NCI-H510A (cell line): ENCODE results near the gene HIVEP3.

Source experiments
- DNase-seq: peaks from one replicate; lab custom pipeline; 2025; lab: John Stamatoyannopoulos, UW

HIVEP3 gene

DNA sequence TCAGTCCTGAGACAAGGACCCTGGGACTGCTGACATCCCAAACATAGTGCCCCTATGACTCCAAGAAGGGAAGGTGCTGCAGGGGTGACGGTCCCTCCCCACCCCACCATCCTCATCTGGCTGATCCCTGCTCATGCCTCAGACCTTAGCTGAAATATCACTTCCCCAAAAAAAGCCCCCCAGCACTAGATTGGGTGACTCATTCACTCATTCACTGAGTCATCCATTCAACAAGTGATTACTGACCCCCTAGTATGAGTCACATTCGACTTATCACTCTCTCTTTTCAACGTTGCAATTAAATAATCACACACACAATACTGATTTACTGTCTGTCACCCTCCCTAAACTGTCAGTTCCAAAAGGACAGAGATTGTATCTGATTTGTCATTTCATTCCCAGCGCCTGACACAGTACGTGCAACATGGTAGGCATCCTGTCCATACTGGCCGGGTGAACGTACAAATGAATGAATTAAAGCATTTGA lies 48.6 kb downstream of the HIVEP3 start:
- no peak for DNase-seq

DNA sequence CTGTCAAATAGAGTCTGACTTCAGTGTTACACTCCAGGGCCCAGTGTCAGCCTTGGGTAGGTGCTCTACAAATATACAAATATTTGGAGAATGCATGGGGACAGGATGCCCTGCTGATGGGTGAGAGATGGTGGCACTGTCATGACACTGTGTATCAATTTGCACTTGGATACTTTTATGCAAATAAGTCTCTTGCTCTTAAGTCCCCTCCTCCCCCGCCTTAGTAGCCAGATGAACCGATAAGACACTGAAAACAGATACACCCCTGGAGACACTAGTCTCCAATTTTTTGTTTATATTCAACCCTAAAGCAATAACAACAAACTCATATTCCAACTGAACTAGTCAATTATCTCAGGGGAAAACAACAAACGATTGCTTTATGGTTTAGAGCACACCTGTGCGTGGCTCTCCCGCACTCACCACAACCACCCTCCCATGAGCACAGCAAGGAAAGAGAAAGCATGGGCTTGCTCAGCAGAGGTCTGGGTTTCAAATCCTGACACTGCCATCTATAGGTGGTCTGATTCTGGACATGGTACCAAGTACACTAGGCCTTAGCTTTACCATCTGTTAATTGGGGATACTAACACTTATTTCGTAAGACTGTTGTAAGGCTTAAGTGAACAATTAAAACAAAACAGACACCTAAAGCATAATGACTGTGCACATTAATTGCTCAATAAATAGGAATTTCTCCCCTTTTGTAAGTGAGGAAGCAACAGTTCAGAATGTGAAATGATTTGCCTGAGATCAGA lies 50.3 kb downstream of the HIVEP3 start:
- no peak for DNase-seq

GRCh38 chr1:41866285-41866684 lies 52.4 kb downstream of the HIVEP3 start:
- no peak for DNase-seq

DNA sequence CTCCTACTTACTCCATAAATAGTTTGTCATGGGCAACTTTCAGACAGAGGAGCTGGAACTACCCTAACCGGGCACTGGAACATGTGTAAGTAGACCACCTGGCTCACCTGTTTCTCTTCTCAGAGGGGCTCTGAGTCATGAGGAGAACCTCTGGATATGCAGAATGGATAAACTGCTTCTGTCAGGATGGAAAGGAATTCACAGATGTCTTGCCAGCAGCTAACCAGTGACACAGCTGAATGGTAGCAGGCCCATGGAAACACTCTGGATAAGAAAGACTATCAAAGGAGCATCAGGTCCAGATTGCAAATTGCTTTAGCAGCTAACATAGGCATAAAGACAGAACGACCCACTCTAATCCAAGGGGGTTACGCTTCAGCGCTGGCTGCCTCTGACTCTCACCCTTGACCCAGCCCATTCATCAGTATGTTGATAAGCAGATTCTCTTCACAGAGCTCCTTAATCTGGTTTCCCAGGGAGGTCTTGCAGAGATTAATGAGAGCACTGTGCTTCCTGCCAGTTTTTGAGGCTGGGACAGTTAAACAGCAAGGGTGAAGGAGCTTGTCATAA lies 54.2 kb downstream of the HIVEP3 start:
- no peak for DNase-seq

DNA sequence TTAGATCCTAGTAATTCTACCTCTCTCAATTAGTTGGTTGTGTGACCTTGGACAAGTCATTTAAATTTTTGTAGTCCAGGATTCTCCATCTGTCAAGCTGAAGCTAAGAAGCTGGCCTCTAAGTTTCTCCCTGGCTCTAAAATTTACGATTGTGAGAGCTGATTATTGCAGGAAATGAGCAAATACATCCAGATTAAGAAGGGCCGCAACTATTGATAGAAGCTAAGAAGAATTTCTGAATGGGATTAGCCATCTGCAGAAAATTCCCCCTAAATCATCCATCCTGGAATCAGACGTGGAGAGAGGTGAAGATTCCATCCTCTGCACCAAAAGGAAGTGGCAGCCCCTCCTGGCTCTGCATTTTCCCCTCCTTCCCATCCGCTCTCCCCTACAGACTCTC lies 55.0 kb downstream of the HIVEP3 start:
- no peak for DNase-seq

DNA sequence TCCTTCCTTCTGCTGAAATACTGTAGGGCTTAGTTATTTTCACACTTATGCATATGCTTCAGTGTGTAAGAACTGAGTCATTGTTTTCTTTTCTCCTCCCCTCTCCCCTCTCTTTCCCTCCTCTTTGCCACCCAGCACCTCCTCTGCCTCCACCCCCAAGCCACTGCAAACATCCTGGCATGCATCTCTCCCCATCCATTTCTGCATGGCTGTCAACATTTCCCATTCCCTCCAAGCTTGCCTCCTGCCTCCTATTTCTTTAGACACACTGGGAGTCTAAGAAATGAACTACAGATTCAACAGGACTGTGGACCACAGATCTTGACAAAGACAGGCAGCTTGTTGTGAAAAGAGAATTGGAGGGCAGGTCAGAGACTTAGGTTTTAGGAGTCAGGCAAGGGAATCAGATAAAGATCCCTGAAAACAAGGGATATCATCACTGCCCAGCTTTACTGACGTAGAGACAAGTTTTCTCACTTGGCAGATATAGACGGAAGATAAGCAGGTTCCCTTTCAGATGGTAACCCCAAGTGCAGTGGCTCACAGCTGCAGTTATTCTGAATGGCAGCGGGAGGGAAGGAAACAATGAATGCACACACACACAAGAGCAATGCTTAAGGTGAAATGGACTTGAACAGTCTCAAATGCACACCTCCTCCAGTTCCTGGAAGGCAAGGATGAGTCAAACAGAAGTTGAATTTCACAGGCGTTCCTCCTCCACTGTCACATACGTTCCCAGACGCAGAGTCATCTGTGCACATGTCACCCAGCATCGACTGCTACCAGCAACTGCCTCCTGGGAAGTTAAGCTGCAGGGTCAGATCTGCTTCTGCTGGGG lies 56.1 kb downstream of the HIVEP3 start:
- DNase-seq = no peak

- DNase-seq = no peak
These were observed 57.0 kb downstream of the HIVEP3 start for GRCh38 chr1:41861535-41862383.

GRCh38 chr1:41860771-41861170 lies 58.0 kb downstream of the HIVEP3 start:
- no peak for DNase-seq

DNA sequence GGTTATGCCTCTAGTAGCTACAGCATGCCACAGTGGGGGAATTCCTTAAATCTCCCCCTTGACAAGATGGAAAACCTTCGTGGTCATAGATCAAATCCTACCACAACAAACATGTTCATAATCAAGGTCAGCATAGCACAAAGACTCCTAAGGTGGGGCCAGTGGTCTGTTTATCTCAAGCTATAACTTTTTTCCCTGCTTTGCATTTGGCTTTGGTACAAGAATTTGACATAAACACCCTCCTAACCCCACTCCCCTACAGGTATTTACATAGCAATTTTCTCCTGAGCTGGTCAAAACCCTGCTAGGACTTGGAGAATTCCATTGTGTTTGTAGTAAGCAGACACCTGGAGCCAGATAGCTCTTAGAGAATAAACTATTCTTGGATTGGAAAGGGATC lies 58.5 kb downstream of the HIVEP3 start:
- DNase-seq = no peak

- DNase-seq = no peak
These were observed 59.0 kb downstream of the HIVEP3 start for GRCh38 chr1:41859686-41860085.

- no peak for DNase-seq
These were observed 61.8 kb downstream of the HIVEP3 start for GRCh38 chr1:41856944-41857285.

- no peak for DNase-seq
These were observed 62.4 kb downstream of the HIVEP3 start for GRCh38 chr1:41856151-41856943.

DNA sequence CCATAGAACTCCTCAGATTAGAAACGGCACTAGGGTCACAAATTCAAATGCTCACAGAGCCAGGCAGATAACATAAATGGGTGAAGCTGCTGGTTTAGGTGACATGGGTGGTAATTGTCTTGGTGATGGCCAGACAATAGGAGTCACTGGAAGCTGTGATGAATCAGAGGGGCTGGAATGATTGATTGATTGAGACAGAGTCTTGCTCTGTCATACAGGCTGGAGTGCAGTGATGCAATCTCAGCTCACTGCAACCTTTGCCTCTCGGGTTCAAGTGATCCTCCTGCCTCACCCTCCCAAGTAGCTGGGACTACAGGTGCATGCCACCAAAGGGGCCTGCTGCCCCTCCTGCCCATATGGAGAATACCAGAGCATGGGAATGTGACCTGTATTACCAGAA lies 63.0 kb downstream of the HIVEP3 start:
- DNase-seq = no peak

DNA sequence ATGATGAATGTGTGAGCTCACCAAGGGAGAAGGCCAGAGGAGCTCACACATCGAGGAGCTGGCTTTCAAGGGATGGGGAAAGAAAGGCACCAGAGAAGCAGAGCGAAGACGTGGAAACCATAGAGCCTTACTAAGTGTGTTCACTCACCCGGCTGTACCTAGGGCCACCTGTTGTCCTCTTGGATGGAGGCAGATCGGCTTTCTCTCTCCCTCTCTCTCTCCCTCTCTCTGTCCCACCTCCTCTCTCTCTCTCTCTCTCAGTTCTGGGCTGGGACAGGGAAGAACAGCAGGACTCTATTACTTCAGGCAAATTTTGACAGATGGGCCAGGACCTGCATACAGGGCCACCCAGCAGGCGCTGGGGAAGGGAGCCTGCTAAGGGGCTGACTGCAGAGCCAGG lies 64.8 kb downstream of the HIVEP3 start:
- no peak for DNase-seq

DNA sequence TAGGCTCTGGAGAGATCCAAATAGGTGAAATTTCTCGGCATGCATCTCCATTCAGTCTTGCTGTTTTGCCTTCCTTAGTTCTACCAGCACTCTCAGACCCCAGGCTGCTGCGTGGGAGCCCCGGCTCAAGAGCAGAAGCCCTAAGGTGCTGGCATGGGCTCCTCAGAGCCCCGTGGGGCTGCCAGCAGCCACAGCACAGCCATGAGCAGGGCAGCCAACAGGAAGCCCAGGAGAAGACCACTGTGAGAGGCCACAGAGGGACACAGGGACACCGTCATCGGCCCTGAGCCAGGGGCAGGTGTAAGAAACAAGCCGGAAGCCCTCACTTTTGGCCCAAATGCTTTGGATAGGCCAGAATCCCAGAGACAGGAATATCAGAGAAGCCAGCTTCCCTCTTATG lies 66.6 kb downstream of the HIVEP3 start:
- no peak for DNase-seq

DNA sequence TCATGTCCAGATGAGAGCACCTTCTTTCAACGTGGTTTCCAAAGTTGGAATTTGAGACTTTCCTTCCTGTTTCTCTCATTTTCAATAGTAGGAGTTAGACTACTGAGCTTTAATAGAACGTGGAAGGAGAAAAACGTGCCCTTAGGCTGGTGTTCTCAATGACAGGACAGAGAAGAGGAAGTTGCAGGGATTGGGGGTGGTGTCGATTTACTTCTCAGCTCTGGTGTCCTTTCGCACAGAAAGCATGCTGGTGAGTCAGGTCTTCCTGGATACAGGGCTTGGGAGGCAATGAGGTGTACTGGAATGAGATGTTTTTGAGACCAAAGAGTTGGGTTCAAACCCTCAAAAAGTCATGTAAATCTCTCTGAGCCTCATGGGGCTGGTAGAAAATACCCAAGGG lies 67.1 kb downstream of the HIVEP3 start:
- DNase-seq = no peak

DNA sequence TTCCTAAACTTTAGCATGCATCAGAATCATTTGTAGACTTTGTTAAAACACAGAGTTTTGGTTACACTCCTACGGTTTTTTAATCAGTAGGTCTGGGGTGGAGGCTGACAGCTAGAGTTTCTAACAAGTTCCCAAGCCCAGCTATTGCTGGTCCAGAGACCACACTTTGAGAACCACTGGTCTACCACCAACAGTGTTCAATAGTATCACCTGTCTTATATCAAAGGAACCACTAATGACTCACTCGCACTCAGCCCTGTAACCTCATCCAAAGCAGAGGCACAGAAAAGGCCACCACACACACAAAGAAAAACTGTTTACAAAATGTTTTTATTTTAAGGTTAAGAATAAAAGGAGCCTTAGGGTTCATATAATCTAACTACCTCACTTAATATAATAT lies 68.7 kb downstream of the HIVEP3 start:
- no peak for DNase-seq

DNA sequence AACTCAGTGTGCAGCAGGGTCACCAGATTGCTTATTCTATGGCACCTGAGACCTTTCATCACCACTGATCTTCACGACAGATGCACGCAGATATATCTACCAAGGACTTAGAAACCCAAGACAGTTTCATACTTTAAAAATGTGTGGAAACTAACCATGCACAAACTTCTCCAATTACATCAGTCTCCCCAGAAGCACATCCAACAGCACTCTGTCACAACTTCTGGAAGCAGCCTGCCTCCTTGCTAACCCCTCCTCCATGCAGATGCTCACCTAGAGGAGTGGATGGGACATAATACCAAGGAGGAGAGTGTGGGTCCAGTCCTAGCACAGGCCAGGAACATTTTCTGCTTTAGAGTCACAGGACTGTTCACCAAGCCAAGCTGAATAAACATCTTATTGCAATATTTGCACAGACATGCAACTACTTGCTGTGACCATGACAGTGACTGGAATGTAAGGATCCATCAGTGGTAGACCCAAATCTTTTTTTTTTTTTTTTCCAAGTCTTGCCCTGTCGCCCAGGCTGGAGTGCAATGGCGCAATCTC lies 69.4 kb downstream of the HIVEP3 start:
- no peak for DNase-seq

- no peak for DNase-seq
These were observed 70.3 kb downstream of the HIVEP3 start for GRCh38 chr1:41848216-41848952.

GRCh38 chr1:41847733-41848132 lies 71.0 kb downstream of the HIVEP3 start:
- DNase-seq = no peak
